Kidney epithelial cell (primary cell): ENCODE measurements around the gene PPP1CC. TPM values are rescaled to one million over a fixed set of nuclear protein-coding genes. Genes with fewer than 3 reads are reported as not detected.
"Not testable (repeated sequence)": the region's sequence is repeated elsewhere in the genome, so short reads cannot be mapped to it uniquely, and the experiment has no call there.

Source experiments
- DNase-seq: peaks from one replicate; pipeline ENCODE4 v3.0.0-alpha.2; 2010; ENCODE audit warnings: low read depth
- H3K27me3 ChIP-seq: 2 replicates; pipeline ENCODE4 v1.6.0; 2011; ENCODE audit warnings: low read length; ENCODE audit not compliant: control insufficient read depth, insufficient read depth
- H3K36me3 ChIP-seq: 2 replicates; pipeline ENCODE4 v1.5.1; 2011; ENCODE audit warnings: low read length; ENCODE audit not compliant: control insufficient read depth, insufficient read depth
- H3K4me3 ChIP-seq: 2 replicates; pipeline ENCODE4 v1.5.1; 2011; ENCODE audit warnings: low read depth, mild to moderate bottlenecking, control low read depth, low read length
- CTCF ChIP-seq: IDR thresholded peaks from 2 replicates; pipeline ENCODE4 v1.5.1; 2011; ENCODE audit warnings: mild to moderate bottlenecking, moderate library complexity, low read length, control low read depth, inconsistent platforms; ENCODE audit not compliant: insufficient read depth, poor library complexity, severe bottlenecking
- total RNA-seq: library from RNA; depleted of rRNA; stranded (reverse); fragments of >200 nt; gene quantifications from 2 replicates; pipeline ENCODE4 v1.2.3, GENCODE V29; 2015

PPP1CC gene
- total RNA-seq, 1 donor from 2014 or later: 93.1 TPM

GRCh38 chr12:110728628-110729027, 14.1 kb downstream of the PPP1CC start:
- Histone ChIP-seq H3K4me3 (no peak overlapping the region), H3K36me3 (peaks cover 1% of the 10 kb centered on the region)

GRCh38 chr12:110726708-110727369, 15.9 kb downstream of the PPP1CC start:
- no peak for TF ChIP-seq CTCF
- no peak for DNase-seq
- Histone ChIP-seq H3K4me3 (no peak overlapping the region), H3K27me3 (no peaks in the 10 kb centered on the region), H3K36me3 (peaks cover 1% of the 10 kb centered on the region)

More at GRCh38 chr12:110728628-110729027, 14.1 kb downstream of the PPP1CC start:
- no peak for TF ChIP-seq CTCF
- DNase-seq: no peak
- H3K27me3 ChIP-seq: no peaks in the 10 kb centered on the region

- peaks cover 1% of the 10 kb centered on the region for H3K36me3 ChIP-seq
These were observed 16.7 kb downstream of the PPP1CC start for GRCh38 chr12:110726028-110726427.

GRCh38 chr12:110725267-110725666, 17.4 kb downstream of the PPP1CC start:
- Histone ChIP-seq H3K36me3 (peaks cover 1% of the 10 kb centered on the region), H3K27me3 (no peaks in the 10 kb centered on the region), H3K4me3 (no peak overlapping the region)
- DNase-seq: no peak
- TF ChIP-seq CTCF: no peak

More at GRCh38 chr12:110726028-110726427, 16.7 kb downstream of the PPP1CC start:
- Histone ChIP-seq H3K27me3 (no peaks in the 10 kb centered on the region), H3K4me3 (no peak overlapping the region)
- DNase-seq: no peak
- no peak for TF ChIP-seq CTCF

GRCh38 chr12:110722892-110723291, 19.8 kb downstream of the PPP1CC start:
- H3K36me3 ChIP-seq, H3K4me3 ChIP-seq, DNase-seq, H3K27me3 ChIP-seq: not testable (repeated sequence)

- no peak overlapping the region for H3K4me3 ChIP-seq
- H3K27me3 ChIP-seq: no peaks in the 10 kb centered on the region
- peaks cover 1% of the 10 kb centered on the region for H3K36me3 ChIP-seq
- DNase-seq: no peak
- no peak for TF ChIP-seq CTCF
These were observed 21.1 kb downstream of the PPP1CC start for GRCh38 chr12:110721570-110721969.
